HT1080 (cell line): ENCODE measurements around the gene HS6ST2. TPM values are rescaled to one million over a fixed set of nuclear protein-coding genes. Genes with fewer than 3 reads are reported as not detected.
A peak's percentile ranks its signal among the peaks of the same experiment; 100 is the strongest.

Source experiments
- DNase-seq: peaks from one replicate; pipeline ENCODE4 v3.0.0-alpha.2; 2015; ENCODE audit warnings: low read depth
- total RNA-seq: library from RNA; depleted of rRNA; stranded (reverse); fragments of >200 nt; shearing (Covaris generic); gene quantifications from 2 replicates; pipeline ENCODE4 v1.2.3, GENCODE V29; 2014

The HS6ST2 gene
- total RNA-seq, 1 experiment from 2014 or later, result 0.71 TPM

DNA sequence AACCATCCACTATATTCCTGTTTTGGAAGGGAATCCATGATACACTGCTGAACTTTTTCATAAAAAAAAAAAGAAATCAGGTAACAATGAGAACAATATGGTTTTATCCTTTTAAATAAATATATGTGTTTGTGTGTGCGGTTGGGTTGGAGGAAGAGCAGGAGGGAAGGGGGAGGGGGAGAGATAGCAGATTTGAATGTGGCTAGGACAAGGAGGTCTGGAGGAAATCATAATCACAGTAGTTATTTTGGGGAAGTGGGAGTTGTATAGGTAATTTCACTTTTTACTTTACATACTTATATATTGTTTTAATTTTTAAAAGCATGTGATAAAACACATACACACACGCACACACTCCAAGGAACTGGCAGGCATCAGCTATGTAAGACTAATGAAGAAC is 335.1 kb downstream of the HS6ST2 start:
- DNase-seq, result no peak

DNA sequence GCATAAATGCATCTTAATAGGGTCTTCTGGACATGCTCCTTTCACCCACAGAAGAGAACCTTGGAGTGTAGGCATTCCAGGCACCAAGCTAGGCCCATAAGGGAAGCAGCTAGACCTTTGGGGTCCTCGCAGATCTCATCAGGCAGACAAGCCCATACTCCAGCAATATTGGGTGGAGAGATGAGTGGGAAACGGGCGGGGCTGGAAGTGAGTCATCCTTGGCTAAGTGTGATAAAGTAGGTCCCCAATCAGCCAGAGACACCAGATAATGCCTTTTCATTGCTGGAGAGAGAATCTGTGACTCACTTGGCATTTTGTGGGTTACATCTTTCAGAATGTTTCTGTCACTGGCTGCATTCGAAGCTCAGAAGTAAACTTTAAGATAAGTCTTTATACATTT is 336.3 kb downstream of the HS6ST2 start:
- DNase-seq, result peak; percentile 78

DNA sequence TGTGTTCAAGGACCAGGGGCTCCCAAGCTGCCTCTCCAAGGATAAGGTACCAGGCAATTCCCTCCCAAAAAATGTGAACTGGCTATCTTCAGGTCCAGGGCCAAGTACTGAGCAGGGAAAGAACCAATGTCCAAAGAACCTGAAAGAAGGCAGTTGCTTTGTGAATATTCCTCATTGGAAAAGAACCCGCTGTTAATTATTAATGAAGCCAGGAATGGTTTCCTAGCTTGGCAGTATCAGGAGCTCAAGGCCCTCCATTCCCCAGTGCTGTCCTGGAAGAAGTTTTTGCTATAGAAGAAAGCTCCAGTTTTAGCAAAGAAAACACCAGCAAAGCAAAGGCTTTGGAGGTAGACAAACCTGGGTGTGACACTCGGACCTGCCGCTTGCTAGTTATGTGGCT is 339.6 kb downstream of the HS6ST2 start:
- DNase-seq, result no peak

DNA sequence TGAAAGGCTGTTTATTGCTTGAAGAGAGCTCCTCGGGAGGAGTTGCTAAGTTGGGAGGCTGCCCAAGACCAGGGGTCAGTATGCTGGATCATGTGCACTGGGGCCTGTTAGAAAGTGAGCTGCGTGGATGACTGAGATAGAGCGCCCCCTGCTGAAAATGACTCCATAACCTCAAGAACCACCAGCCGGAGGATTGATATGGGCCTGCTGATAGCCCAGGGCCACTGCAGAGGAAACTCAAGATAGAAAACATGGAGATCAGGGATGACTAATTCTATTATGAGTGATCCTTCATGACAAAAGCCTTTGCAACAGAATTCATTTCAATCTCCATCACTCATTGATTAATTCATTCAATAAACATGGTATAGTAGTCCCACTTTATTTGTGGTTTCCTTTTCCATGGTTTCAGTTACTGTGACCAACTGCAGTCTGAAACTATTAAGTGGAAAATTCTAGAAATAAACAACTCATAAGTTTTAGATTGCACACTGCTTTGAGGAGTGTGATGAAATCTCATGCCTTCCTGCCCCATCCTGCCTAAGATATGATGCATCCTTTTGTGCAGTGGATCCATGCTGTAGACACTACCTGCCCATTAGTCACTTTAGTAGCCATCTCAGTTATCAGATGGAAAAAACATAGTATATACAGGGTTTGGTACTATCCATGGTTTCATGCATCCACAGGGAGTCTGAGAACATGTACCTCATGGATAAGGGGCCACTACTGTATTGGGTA is 342.9 kb downstream of the HS6ST2 start:
- peak; percentile 50 for DNase-seq

DNA sequence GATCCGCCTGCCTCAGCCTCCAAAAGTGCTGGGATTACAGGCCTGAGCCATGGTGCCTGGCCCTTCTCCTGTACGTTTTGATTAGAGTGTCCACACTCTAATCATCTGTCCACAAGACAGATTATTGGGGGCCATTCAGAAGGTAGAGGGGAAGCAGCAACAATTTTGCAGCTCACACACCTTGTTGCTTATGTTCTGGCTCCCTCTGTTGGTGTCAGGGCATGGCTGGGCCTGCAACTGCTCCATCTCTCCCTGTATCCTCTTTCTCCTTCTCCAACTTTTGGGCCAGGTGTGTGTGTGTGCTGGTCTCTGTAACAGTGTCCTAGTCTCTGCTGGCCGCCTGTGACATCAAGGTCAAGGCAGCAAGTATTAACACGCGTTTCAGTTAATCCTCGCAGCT is 344.1 kb downstream of the HS6ST2 start:
- DNase-seq, result peak; percentile 2

DNA sequence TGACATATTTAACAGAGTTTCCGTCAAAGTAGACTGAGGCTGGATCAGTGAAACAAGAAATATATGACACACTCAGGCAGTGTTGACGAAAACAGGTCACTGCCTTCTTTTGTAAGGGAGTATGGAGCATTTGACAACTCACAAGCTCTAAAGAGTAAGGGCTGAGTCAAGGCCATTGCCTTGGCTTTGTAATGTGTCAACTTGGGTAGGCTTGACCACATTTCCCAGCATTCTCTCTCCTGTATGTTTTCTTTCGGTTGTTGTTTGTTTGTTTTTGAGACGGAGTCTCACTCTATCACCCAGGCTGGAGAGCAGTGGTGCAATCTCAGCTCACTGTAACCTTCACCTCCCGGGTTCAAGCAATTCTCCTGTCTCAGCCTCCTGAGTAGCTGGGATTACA is 344.6 kb downstream of the HS6ST2 start:
- DNase-seq, result no peak

DNA sequence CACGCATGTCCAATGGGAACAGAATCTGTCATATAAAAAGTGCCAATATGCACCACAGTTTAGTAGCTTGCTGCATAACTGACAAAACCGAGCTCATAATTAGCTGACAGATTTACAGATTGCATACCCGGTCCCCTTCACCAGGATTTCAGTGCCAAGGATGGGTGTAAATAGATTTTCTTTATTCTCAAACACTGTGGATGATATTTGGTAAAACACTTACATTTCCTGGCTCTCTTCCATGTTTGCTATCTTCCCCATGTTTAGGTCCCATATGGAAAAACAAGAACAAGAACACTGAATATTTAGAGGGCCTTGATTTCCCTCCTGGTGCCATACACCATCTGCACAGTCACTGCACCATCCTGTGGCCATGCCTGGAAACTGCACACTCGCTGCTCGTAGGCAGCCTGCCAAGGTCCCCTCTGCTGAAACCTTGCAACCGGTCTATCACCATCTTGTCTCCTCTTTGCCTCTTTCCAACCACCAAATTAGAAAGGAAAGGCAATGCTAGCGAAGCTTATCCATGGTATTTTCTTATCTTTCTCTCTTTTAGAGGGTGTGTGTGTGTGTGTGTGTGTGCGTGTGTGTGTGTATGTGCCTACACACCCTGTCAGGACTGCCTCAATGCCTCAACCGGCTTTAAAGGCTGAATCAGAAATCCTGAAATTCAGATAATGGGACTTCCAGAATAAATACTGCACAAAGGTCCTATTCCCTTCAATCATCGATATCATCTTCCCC is 345.4 kb downstream of the HS6ST2 start:
- DNase-seq, result peak; percentile 18

DNA sequence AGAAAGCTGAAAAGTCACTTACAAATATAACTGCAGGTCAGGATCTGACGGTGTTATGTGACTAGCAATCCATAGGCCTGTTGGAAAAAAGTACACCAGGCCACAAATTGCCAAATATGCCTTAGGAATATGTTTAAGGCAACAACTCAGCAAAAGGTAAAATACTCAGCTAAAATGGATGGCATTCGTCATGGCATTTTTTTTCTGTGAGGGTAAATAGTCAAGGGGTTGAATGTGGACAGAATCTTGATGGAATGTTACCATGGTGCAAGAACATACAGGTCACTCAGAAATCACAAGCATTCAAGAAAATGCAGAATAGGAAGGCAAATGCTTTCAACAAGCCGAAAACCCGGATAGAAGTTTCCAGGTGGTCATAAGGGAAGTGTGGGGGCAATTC is 347.9 kb downstream of the HS6ST2 start:
- no peak for DNase-seq

DNA sequence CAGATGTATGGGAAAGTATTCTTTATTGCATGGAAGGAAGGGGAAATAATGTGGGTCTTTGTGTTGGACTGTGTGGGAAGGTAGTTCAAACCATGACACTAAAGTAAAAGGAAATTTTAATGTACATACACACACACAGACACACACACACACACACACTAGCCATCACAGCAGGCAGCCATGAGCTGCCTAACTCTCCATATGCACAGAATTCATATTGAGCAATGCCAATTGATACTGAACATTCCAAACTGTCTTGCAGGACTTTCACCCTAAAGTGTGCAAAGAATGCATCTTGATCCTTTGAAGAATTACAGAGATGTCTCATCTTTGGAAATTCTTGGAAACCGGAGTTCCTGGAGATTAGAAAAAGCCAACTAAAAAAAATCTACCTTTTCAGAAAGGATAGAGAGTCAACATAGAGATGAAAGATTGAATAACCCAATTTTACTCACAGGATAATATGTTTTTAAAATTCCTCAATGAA is 349.0 kb downstream of the HS6ST2 start:
- DNase-seq, result no peak

DNA sequence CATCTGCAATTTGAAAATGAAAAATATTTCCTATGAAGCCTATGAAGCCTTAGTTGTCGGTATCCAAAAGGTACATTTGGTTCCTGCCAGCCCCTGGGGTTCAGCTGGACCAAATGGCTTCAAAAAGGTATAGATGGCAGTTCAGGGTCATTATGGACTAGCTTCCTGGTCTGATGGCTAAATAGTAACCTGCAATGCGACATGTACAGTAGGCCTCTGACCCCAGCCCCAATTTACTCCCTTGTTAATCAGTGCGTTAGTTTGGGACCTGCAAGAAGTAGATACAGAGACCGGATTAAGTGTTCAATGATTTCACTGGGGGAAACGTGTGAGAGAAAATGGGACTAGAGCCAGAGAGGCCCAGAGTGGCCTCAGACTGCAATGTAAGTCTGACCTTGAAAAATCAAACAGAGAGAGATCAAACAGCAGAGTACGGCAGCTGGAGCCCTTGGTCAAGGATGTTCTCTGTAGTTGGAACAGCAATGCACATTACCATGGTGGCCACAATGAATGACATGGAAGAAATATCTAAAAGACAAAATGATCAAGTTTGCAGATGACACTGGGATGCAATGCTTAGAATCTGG is 354.6 kb downstream of the HS6ST2 start:
- no peak for DNase-seq

DNA sequence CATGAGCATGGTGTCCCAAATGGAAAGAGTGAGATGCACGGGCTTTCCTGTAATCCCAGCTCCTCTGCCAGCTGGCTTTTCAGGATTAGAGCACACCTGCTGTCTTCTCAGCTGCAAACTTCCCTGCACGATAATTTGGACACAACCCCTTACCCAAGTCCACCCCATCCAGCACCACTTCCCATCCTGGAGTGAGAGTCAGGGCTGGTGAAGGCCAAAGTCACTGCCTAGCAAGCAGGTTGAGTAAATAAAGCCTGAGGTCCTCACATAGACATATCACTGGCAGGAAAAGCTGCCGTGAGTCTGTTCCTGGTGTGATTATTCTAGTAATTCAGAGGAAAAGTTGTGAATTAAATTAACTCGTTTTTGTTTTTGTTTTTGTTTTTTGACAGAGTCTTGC is 355.7 kb downstream of the HS6ST2 start:
- no peak for DNase-seq

DNA sequence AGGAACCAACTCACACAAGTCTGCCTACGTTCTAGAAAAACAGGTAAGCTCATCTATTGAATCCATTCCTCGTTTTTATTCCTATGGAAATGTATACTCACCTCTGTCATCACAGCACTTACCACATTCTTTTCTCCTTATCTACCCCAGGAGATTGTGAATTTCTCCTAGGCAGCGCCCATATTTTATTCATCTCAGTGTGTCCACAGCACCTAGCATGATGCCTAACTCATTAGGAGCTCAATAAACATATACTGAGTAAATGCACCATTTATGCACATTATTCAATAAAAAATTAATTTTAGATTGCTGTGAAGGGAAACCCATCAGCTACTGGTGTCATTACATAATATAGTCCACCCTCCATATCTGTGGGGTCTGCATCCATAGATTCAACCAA is 363.4 kb downstream of the HS6ST2 start:
- no peak for DNase-seq

DNA sequence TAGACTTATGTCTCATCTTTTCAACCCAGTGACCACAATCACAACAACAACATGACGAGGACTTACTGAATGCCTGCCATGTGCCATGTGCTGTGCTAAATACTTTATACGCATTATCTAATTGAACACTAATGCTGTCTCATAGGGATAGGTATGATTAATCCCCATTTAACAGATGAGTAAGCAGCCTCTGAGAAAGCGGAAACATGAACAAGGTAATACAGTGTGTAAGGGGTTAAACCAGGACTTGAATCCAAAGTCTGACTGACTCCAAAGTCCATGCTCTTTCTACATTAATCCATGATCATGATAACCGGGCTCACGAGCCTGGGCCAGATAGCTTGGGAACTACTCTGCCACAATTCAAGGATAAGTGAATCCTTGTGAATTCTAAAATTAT is 364.3 kb downstream of the HS6ST2 start:
- DNase-seq, result peak; percentile 40

DNA sequence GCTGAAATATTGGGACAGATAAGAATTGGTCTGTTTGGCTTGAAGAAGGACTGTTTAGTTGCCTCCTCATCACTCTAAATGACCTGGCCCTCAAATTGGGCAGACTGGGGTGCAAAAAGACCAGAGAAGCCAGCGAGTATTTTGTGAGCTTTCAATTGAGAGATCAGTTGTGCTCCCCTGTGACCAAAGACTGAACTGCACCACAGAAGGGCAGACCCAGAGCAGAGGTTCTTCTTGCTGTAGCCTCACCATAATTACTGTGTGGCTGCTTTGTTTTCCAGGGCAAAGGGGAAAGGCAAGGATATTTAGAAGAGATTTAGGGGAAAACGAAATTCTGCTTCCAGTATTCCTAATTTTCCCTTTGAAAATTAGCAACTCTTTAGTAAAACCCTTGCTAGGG is 365.5 kb downstream of the HS6ST2 start:
- peak; percentile 5 for DNase-seq

DNA sequence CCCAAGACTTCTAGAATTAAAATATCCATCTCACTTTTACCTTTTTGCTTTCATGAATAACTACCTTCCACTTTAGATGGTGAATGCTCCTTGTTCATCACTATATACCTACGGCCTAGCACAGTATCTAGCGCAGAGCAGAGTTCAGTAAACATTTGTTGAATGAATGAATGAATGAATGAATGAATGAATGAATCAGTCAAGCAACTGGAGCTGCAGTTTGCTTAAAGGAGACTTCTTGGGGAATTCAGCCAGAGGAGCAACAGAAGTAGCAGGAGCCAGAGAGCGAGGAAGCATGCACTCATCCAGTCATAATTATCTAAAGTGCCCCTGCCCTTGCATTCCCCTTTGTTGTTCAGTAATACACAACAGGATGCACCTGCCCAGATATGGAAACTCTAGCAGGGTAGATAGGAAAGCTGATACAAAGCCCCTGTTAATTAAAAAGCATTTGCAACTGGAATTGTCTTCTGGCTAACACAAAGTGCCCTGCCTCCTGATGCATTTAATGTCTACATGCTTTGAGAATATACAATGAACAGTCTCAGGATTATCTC is 366.6 kb downstream of the HS6ST2 start:
- DNase-seq, result no peak

DNA sequence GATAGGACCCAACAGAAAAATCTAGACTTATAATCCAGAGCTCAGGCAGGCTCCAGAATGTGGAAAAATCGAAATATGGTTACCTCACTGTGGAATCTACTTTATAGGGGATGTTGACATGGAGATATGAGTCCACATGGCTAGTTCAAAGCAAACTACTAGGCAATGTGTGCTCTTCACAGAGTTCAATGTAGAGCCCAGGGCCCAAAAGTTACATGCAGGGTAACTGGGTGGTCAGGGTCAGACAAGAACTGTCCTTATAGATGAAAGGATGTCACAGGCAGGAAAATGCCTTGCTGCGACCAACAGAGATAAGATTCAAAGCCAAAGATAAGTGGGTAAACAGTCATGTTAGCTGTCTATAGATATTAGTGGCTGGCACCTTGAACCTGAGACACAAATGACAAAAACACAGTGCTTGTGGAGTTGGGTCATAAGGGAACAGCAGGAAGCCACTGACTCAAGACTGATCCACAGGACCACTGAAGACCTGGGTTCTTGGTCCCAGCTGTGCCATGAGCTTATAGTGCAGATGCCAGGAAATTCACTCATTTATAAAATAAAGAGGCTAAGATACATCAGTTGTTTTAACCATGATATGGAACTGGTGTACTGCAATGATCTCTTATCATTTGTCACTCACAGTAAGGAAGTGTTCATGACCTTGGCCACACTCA is 367.9 kb downstream of the HS6ST2 start:
- no peak for DNase-seq

DNA sequence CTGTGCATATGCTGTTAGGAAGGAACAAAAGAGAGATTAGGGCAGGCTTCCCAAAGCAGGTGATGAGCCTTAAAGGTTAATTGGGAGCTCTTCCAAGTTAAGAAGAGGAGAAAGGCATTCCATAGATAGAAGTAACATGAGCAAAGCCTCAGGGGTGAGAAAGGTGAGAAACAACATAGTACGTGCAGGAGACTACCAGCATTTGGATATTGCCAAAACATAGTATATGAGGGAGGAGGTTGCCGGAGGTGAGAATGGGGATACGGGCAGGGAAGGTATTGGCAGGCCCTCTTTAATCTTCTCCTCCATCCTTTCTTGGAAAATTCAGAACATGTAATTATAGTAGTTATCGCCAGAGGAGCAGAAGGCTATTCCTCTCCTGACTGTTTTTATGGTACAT is 373.5 kb downstream of the HS6ST2 start:
- no peak for DNase-seq

DNA sequence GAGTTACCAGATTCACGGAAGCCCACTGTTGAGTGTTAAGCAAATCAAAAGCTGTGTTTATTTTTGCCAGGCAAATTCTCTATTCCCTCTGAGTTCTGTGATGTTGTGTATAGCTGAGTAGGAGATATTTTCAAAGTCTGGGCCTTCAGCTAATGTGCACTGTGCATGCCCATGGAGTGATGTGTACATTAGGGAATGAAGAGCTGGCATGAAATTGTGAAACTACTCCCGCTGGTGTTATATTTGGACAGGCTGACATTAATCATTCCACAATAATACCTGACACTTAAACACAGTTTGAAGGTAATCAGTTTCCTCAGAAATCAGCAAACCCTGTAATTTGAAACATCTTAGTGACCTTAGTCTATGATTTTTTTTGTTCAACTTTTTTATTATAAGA is 381.5 kb downstream of the HS6ST2 start:
- DNase-seq, result no peak
